Central memory CD8-positive, alpha-beta T cell (primary cell): Measurements from ENCODE around the gene PELI1.

Source experiments
- ATAC-seq: fragments of 150-1000 bp; cut with Tn5 transposase; replicated peaks from 2 replicates; pipeline ENCODE4 v1.10.0; 2022; ENCODE audit warnings: mild to moderate bottlenecking, moderate FRiP score, moderate number of reproducible peaks; ENCODE audit not compliant: poor library complexity, severe bottlenecking; ENCODE audit errors: extremely low read depth
- DNase-seq, 2 donors: peaks; one replicate each; pipeline ENCODE4 v3.0.0; 2021; ENCODE audit warnings: low spot score in 2 of 2
- H3K27ac Mint-ChIP-seq: one replicate; pipeline ENCODE4 v1.8.0; 2022; ENCODE audit warnings: low read depth, mild to moderate bottlenecking, moderate library complexity, mixed read lengths
- H3K27me3 Mint-ChIP-seq: one replicate; pipeline ENCODE4 v1.8.0; 2022; ENCODE audit warnings: mixed read lengths
- H3K36me3 Mint-ChIP-seq: one replicate; pipeline ENCODE4 v1.8.0; 2022; ENCODE audit warnings: mild to moderate bottlenecking, moderate library complexity, mixed read lengths; ENCODE audit not compliant: insufficient read depth
- H3K4me1 Mint-ChIP-seq: one replicate; pipeline ENCODE4 v1.8.0; 2022; ENCODE audit warnings: mixed read lengths
- H3K4me3 Mint-ChIP-seq: one replicate; pipeline ENCODE4 v1.8.0; 2022; ENCODE audit warnings: mild to moderate bottlenecking, moderate library complexity, mixed read lengths
- H3K9me3 Mint-ChIP-seq: one replicate; pipeline ENCODE4 v1.8.0; 2022; ENCODE audit warnings: mixed read lengths

Gene PELI1

DNA sequence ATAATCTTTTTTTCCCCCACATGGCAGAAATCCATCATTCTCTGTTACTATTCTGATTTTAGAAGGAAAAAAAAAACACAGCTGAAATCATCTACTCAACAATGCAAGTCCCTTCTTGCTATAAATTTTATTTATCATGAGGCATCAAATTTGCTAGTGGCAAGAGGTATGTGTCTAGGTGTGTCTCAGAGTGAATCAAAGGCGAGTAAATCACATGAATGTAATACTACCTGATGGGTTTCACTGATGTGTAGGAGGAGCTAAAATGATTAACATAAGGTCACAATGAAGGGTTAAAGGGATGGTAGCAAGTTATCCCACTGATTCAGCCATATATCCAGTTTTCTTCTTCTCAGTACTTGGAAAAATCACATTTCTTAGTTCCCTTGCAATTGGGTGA lies 24.5 kb upstream of the PELI1 start:
- Mint-ChIP-seq H3K9me3 (no peaks in the 10 kb centered on the region), H3K4me3 (no peak overlapping the region), H3K4me1 (no peaks in the 10 kb centered on the region), H3K27me3 (no peaks in the 10 kb centered on the region), H3K36me3 (no peaks in the 10 kb centered on the region), H3K27ac (no peak overlapping the region)
- DNase-seq (no peak), ATAC-seq (no peak)

- no peak for DNase-seq
- Mint-ChIP-seq H3K4me1 (no peaks in the 10 kb centered on the region), H3K9me3 (no peaks in the 10 kb centered on the region), H3K4me3 (no peak overlapping the region), H3K27me3 (no peaks in the 10 kb centered on the region), H3K27ac (no peak overlapping the region), H3K36me3 (no peaks in the 10 kb centered on the region)
- ATAC-seq: no peak
These were observed 24.0 kb upstream of the PELI1 start for GRCh38 chr2:64168201-64168600.

DNA sequence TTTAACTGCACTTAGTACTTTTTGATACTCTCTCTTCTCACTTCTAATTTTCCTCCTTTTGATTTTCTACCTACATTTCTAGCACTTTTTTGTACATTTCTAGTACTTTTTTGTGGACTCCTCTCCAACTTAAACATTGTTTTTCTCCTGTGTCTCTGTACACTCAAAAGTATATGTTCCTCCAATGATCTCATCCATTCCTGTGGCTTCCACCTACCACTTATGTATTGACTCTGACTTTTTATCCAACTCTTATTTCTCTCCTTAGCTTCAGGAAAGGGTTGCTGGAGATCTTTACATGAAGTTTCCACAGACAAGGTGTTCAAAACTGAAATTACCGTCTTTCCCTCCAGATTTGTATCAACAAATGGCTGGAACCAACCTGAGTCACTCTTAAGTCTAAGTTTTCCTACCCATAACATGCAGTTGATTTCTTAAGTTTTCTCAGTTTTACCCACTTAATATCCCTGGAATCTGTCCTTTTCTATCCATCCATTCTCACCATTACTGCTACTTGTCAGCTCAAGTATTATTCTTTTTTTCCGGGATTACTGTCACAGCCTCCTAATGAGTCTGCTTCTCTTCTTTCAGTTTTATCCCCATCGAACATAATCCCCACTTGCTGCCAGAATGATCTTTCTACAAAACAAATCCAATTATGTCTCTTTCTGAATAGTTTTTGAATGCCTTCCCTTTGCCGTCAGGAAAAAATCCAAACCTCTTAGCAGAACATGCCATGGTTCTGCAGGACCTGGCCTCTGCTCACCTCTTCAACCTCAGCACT lies 22.6 kb upstream of the PELI1 start:
- Mint-ChIP-seq H3K36me3 (no peaks in the 10 kb centered on the region), H3K27ac (no peak overlapping the region), H3K4me1 (no peaks in the 10 kb centered on the region), H3K4me3 (no peak overlapping the region), H3K9me3 (no peaks in the 10 kb centered on the region), H3K27me3 (no peaks in the 10 kb centered on the region)
- ATAC-seq: no peak
- DNase-seq: no peak

- ATAC-seq (no peak), DNase-seq (no peak)
- Mint-ChIP-seq H3K27me3 (no peaks in the 10 kb centered on the region), H3K9me3 (no peaks in the 10 kb centered on the region), H3K4me3 (no peak overlapping the region), H3K36me3 (no peaks in the 10 kb centered on the region), H3K27ac (no peak overlapping the region), H3K4me1 (no peaks in the 10 kb centered on the region)
These were observed 22.0 kb upstream of the PELI1 start for GRCh38 chr2:64166212-64166611.

DNA sequence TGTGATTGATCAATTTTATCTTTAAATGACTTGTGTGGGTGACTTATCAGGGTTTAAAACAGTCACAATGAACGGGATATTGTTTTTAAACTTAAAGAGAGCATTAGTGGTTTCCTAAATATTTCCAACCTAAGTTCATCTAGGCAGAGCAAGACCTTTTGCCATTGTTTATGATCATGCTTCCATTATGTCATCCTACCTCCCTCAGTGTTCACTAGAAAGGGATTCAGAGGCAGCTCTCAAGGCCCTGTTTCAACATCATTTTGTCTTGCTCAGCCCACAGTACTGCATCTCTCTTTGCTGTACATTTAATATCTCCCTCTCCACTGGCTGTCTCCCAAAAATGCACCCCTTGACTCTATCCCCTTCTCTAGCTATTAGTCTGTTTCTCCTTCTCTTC lies 21.5 kb upstream of the PELI1 start:
- Mint-ChIP-seq H3K27ac (no peak overlapping the region), H3K9me3 (no peaks in the 10 kb centered on the region), H3K4me3 (no peak overlapping the region), H3K36me3 (no peaks in the 10 kb centered on the region), H3K27me3 (no peaks in the 10 kb centered on the region), H3K4me1 (no peaks in the 10 kb centered on the region)
- no peak for ATAC-seq
- no peak for DNase-seq

GRCh38 chr2:64164629-64165028 lies 20.4 kb upstream of the PELI1 start:
- H3K27me3 Mint-ChIP-seq: no peaks in the 10 kb centered on the region
- no peak overlapping the region for H3K27ac Mint-ChIP-seq
- ATAC-seq (no peak), DNase-seq (no peak)
- H3K4me1 Mint-ChIP-seq: no peaks in the 10 kb centered on the region
- H3K36me3 Mint-ChIP-seq: no peaks in the 10 kb centered on the region
- no peaks in the 10 kb centered on the region for H3K9me3 Mint-ChIP-seq
- H3K4me3 Mint-ChIP-seq: no peak overlapping the region

- H3K9me3 Mint-ChIP-seq: no peaks in the 10 kb centered on the region
- no peaks in the 10 kb centered on the region for H3K27me3 Mint-ChIP-seq
- DNase-seq (no peak), ATAC-seq (no peak)
- H3K4me3 Mint-ChIP-seq: no peak overlapping the region
- no peak overlapping the region for H3K27ac Mint-ChIP-seq
- H3K4me1 Mint-ChIP-seq: no peaks in the 10 kb centered on the region
- no peaks in the 10 kb centered on the region for H3K36me3 Mint-ChIP-seq
These were observed 18.3 kb upstream of the PELI1 start for GRCh38 chr2:64162516-64162915.

GRCh38 chr2:64157792-64158191 lies 13.6 kb upstream of the PELI1 start:
- no peak overlapping the region for H3K27ac Mint-ChIP-seq
- no peaks in the 10 kb centered on the region for H3K9me3 Mint-ChIP-seq
- no peaks in the 10 kb centered on the region for H3K4me1 Mint-ChIP-seq
- H3K27me3 Mint-ChIP-seq: peaks cover 36% of the 10 kb centered on the region
- no peak for DNase-seq
- no peak for ATAC-seq
- no peaks in the 10 kb centered on the region for H3K36me3 Mint-ChIP-seq
- no peak overlapping the region for H3K4me3 Mint-ChIP-seq

DNA sequence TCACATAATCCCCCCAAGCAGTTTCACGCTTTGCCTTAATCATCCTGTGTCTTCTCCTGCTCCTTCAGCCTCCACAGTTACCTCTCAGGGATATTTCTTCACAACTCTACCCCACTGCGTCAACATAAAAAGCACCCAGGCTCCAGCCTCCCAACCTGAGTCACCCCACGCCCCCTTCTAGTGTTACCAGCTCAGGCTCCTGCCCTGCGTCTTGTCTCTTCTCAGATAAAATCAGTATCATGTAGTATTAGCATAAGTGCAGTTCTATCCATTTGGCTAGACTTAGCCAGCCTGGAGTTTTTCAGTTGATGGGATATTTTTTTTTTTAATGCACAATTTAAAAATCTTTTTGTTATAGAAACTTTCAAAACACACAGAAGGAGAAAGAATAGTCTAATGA lies 9.6 kb upstream of the PELI1 start:
- H3K27me3 Mint-ChIP-seq: peaks cover 36% of the 10 kb centered on the region
- H3K4me1 Mint-ChIP-seq: no peaks in the 10 kb centered on the region
- no peaks in the 10 kb centered on the region for H3K36me3 Mint-ChIP-seq
- no peaks in the 10 kb centered on the region for H3K9me3 Mint-ChIP-seq
- ATAC-seq: no peak
- no peak overlapping the region for H3K4me3 Mint-ChIP-seq
- DNase-seq: no peak
- no peak overlapping the region for H3K27ac Mint-ChIP-seq

GRCh38 chr2:64151476-64151875 lies 7.3 kb upstream of the PELI1 start:
- Mint-ChIP-seq H3K36me3 (no peaks in the 10 kb centered on the region), H3K27me3 (peaks cover 29% of the 10 kb centered on the region), H3K27ac (no peak overlapping the region), H3K9me3 (no peaks in the 10 kb centered on the region), H3K4me1 (no peaks in the 10 kb centered on the region), H3K4me3 (no peak overlapping the region)
- no peak for DNase-seq
- ATAC-seq: no peak

DNA sequence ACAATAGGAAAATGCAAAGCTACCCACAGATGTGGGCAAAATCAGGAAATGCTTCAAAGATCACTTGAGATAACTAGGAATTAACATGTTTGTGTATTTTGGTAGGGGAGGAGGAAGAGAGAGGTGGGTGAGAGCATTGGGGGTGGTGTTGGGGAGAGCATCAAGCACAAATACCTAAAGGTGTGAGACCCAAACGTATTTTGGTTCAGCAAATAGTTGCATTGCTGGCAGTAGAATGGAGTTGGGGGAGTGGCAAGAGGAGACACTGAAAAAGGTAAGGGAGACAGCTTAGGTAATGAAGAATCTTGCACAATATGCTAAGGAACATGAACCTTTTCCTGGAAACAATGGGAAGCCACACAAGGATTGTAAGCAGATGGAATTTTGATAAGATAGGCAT lies 1.5 kb upstream of the PELI1 start:
- Mint-ChIP-seq H3K36me3 (peaks cover 13% of the 10 kb centered on the region), H3K27ac (no peak overlapping the region)
- no peak for ATAC-seq

GRCh38 chr2:64145119-64145518 lies 899 bp upstream of the PELI1 start:
- Mint-ChIP-seq H3K4me3 (peak overlapping the region; percentile 97), H3K27ac (no peak overlapping the region), H3K27me3 (no peaks in the 10 kb centered on the region), H3K9me3 (no peaks in the 10 kb centered on the region), H3K4me1 (peaks cover 27% of the 10 kb centered on the region), H3K36me3 (peaks cover 13% of the 10 kb centered on the region)
- DNase-seq: no peak
- no peak for ATAC-seq

More for the DNA sequence above, 1.5 kb upstream of the PELI1 start:
- Mint-ChIP-seq H3K4me1 (peaks cover 27% of the 10 kb centered on the region), H3K4me3 (no peak overlapping the region), H3K9me3 (no peaks in the 10 kb centered on the region), H3K27me3 (no peaks in the 10 kb centered on the region)
- no peak for DNase-seq

DNA sequence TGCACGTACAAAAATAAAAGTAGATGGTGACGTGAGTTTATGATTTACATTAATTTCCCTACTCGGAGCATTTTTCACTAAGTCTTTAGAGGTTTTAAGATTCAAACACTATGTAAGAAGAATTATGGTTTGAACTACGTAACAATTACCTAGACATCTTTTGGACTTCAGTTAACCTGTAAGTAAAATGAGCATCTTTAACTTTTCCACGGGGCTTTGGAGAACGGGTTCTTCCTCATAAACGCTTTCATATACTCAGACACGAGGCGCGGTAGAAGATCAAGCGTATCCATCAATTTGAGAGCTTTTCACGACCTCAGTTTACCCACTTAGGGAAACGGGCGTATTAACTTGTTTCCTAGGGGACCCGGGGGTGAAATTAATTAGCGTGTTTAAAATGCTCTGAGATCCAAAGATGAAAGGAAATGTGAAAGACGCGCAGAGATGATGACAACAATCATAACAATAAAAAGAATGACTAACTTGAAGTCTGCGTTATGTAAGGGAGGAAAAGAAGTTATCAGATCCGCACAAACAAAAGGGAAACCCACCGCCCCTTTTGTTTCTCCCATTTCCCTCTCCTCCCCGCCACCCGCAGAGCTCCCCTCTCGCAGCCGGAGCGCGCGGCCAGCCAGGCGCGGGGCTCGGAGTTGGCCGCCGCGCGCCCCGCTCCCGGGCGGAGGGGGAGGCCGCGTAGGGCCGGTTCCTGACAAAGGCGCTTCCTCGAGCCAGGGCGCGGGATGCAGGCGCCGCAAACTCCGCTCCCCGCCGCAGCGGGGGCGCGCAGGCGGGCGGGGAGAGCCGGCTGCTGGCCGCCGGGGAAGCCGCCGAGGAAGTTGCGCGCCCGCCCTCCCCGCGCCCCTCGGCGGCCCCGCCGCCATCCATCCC lies 807 bp downstream of the PELI1 start:
- peak; percentile 22 for ATAC-seq
- DNase-seq: peak in 1 of 2 donors; percentile 13
- H3K4me1 Mint-ChIP-seq: peaks cover 32% of the 10 kb centered on the region
- H3K9me3 Mint-ChIP-seq: no peaks in the 10 kb centered on the region
- peak overlapping the region; percentile 93 for H3K27ac Mint-ChIP-seq
- peaks cover 13% of the 10 kb centered on the region for H3K36me3 Mint-ChIP-seq
- H3K4me3 Mint-ChIP-seq: peak overlapping the region; percentile 97
- H3K27me3 Mint-ChIP-seq: no peaks in the 10 kb centered on the region
